Stomach (tissue), 19 donors: ENCODE measurements around the gene MYO1E. TPM values are rescaled to one million over a fixed set of nuclear protein-coding genes. Genes with fewer than 3 reads are reported as not detected.

Experiments used
- DNase-seq, 2 donors: peaks; one replicate each; pipeline versions ENCODE4 v3.0.0 to v3.0.0-alpha.2; 2013 to 2019
- H3K27ac ChIP-seq, 5 donors: fragments of 200-600 bp in 4 of 5; sonication (generic) in 4 of 5; one replicate each; pipeline ENCODE4 v1.5.1; 2013 to 2019; ENCODE audit warnings: mild to moderate bottlenecking in 1 of 5, moderate library complexity in 1 of 5
- H3K27me3 ChIP-seq, 3 donors: fragments of 200-600 bp; sonication (generic); one replicate each; pipeline ENCODE4 v1.5.1; 2017 to 2019; ENCODE audit warnings: mixed run types in 1 of 3
- H3K36me3 ChIP-seq, 4 donors: fragments of 200-600 bp; sonication (generic); 1 replicate in 3 of 4; 2 replicates in 1 of 4; pipeline ENCODE4 v1.5.1; 2016 to 2019
- H3K4me1 ChIP-seq, 4 donors: fragments of 200-600 bp; sonication (generic); one replicate each; pipeline ENCODE4 v1.5.1; 2016 to 2019
- H3K4me3 ChIP-seq, 4 donors: fragments of 200-600 bp; sonication (generic) in 3 of 4; one replicate each; pipeline ENCODE4 v1.5.1; 2016 to 2019; ENCODE audit warnings: mild to moderate bottlenecking in 1 of 4
- H3K9me3 ChIP-seq, 4 donors: fragments of 200-600 bp; sonication (generic); one replicate each; pipeline ENCODE4 v1.5.1; 2016 to 2019
- CTCF ChIP-seq, 7 experiments: fragments of 450-650 bp in 4 of 7; fragments of 200-600 bp in 3 of 7; sonication (generic) in 3 of 7; IDR thresholded peaks; one replicate each; pipeline ENCODE4 v1.5.1; 2016 to 2019; ENCODE audit warnings: antibody characterized with exemption in 7 of 7, control low read depth in 2 of 7, mild to moderate bottlenecking in 1 of 7
- EP300 ChIP-seq: sonication (generic); formaldehyde crosslinking; IDR thresholded peaks from one replicate; pipeline ENCODE4 v1.6.1; 2017; ENCODE audit warnings: antibody characterized with exemption
- POLR2A ChIP-seq, 4 donors: fragments of 450-650 bp; IDR thresholded peaks; one replicate each; pipeline ENCODE4 v1.6.1; 2016; ENCODE audit warnings: antibody characterized with exemption in 4 of 4, control low read depth in 2 of 4, mild to moderate bottlenecking in 1 of 4, moderate library complexity in 1 of 4
- POLR2AphosphoS5 ChIP-seq, 3 donors: sonication (generic); formaldehyde crosslinking; IDR thresholded peaks; one replicate each; pipeline ENCODE4 v1.6.1; 2016; ENCODE audit warnings: antibody characterized with exemption in 3 of 3
- WGBS, 5 donors: extraction: QIAGEN DNeasy Blood & Tissue Kit in 3 of 5; methylation state at CpG; one replicate each; pipeline versions ENCODE4 v1.1.5 to v1.1.7; 2013 to 2018; 5-methylcytosine and 5-hydroxymethylcytosine counted together
- intact Hi-C: fragments of 100-400 bp; cut with DNase I; formaldehyde crosslinking; loops from one replicate; pipeline ENCODE4 v1.15.1; 2023; ENCODE audit warnings: low total_unique reads
- long read RNA-seq, 10 donors: transcript quantifications; one replicate each; lab custom pipeline, GENCODE V29; 2026
- polyA plus RNA-seq, 3 donors: library from polyadenylated mRNA; stranded (reverse); fragments of 200-250 nt; gene quantifications; one replicate each; pipeline ENCODE4 v1.2.3, GENCODE V29; 2013
- total RNA-seq, 5 donors: library from RNA; depleted of rRNA; stranded (reverse); fragments of >200 nt; gene quantifications; one replicate each; pipeline versions ENCODE4 v1.1.0 to v1.2.3, GENCODE V29; 2014 to 2016
- donor health status: healthy with polysubstance abuse.
- donor health status: Bipolar disorder and iron deficiency.
- donor health status: healthy.

The MYO1E gene
- total RNA-seq (100 to 1,000 TPM in 2 of 5 donors, 10 to 100 TPM in 3; 33.5 to 380 (median 70.6) TPM), polyA plus RNA-seq (10 to 100 TPM; 15.1 to 25.0 (median 15.7) TPM)
- long read RNA-seq, donor 1, partial matches to known transcripts: 6 of 6 reads
- long read RNA-seq, donor 1, other reads (novel, unspliced or antisense): 0 of 6 reads
- long read RNA-seq, donor 2, partial matches to known transcripts: 8 of 8 reads
- long read RNA-seq, donor 2, other reads (novel, unspliced or antisense): 0 of 8 reads
- long read RNA-seq, donor 3, partial matches to known transcripts: 0 of 2 reads
- long read RNA-seq, donor 3, other reads (novel, unspliced or antisense): 0 of 2 reads
- long read RNA-seq, donor 4: 0 reads
- long read RNA-seq, donor 5: 0 reads
- long read RNA-seq, donor 6, full-length matches to known transcripts: 1 of 1 reads
- long read RNA-seq, donor 6, partial matches to known transcripts: 0 of 1 reads
- long read RNA-seq, donor 6, other reads (novel, unspliced or antisense): 0 of 1 reads
- long read RNA-seq, donor 7, full-length matches to known transcripts: 1 of 1 reads
- long read RNA-seq, donor 7, partial matches to known transcripts: 0 of 1 reads
- long read RNA-seq, donor 7, other reads (novel, unspliced or antisense): 0 of 1 reads
- long read RNA-seq, donor 8: 0 reads
- long read RNA-seq, donor 9, partial matches to known transcripts: 17 of 18 reads
- long read RNA-seq, donor 9, other reads (novel, unspliced or antisense): 0 of 18 reads
- long read RNA-seq, donor 10: 0 reads

- Histone ChIP-seq H3K27ac (peak within 1 kb of the TSS; percentile 89 to 99 (median 95)), H3K9me3 (no peaks in the 10 kb centered on the region), H3K4me3 (peak within 1 kb of the TSS; percentile 61 to 93 (median 83)), H3K27me3 (peaks cover 0 to 7% (median 0%) of the 10 kb centered on the region in 3 donors), H3K36me3 (no peaks in the 10 kb centered on the region), H3K4me1 (peaks cover 4 to 42% (median 26%) of the 10 kb centered on the region in 4 donors)
- TF ChIP-seq POLR2AphosphoS5 (IDR thresholded peaks at IDR 0.05): peak; percentile 87 to 98 (median 97)
- no peak for TF ChIP-seq EP300
- TF ChIP-seq POLR2A (IDR thresholded peaks at IDR 0.05): peak in 2 of 4 donors; percentile 78 to 89
- 0 to 1% (median 1%) methylated on average over 28 to 74 of the region's 74 CpGs for WGBS, 5 donors
- intact Hi-C loops: no loop called here
- peak; percentile 91 to 98 for DNase-seq
Observed at GRCh38 chr15:59372352-59373211, at the start of gene MYO1E. Gene MYO1E, minus strand, starts transcription at chr15:59372871. Its CDS starts 371 bp downstream, at chr15:59372500.

- Histone ChIP-seq H3K4me3 (no peak overlapping the region), H3K9me3 (no peaks in the 10 kb centered on the region), H3K36me3 (no peaks in the 10 kb centered on the region), H3K4me1 (no peaks in the 10 kb centered on the region), H3K27me3 (peaks cover 0 to 10% (median 0%) of the 10 kb centered on the region in 3 donors), H3K27ac (no peak overlapping the region)
- 24 to 45% (median 29%) methylated on average over 10 to 12 of the region's 16 CpGs for WGBS, 5 donors
- intact Hi-C loops: no loop called here
- TF ChIP-seq POLR2AphosphoS5 (IDR thresholded peaks at IDR 0.05) (no peak), POLR2A (IDR thresholded peaks at IDR 0.05) (no peak), CTCF (IDR thresholded peaks at IDR 0.05) (no peak), EP300 (no peak)
- DNase-seq: peak in 1 of 2 donors; percentile 64
Observed at GRCh38 chr15:59420986-59421618, 48.4 kb upstream of the MYO1E start.

GRCh38 chr15:59420108-59420507 lies 47.4 kb upstream of the MYO1E start:
- H3K27ac ChIP-seq: no peak overlapping the region
- peaks cover 0 to 10% (median 0%) of the 10 kb centered on the region in 3 donors for H3K27me3 ChIP-seq
- no peak for DNase-seq
- WGBS, 5 donors: 71 to 84% (median 75%) methylated on average over 3 of the region's 3 CpGs
- no peaks in the 10 kb centered on the region for H3K9me3 ChIP-seq
- no peaks in the 10 kb centered on the region for H3K36me3 ChIP-seq
- no peaks in the 10 kb centered on the region for H3K4me1 ChIP-seq
- H3K4me3 ChIP-seq: no peak overlapping the region
- no peak for TF ChIP-seq CTCF (IDR thresholded peaks at IDR 0.05)
- TF ChIP-seq EP300: no peak
- TF ChIP-seq POLR2A (IDR thresholded peaks at IDR 0.05): no peak
- no peak for TF ChIP-seq POLR2AphosphoS5 (IDR thresholded peaks at IDR 0.05)
- intact Hi-C loops: no loop called here

GRCh38 chr15:59419170-59419569 lies 46.5 kb upstream of the MYO1E start:
- intact Hi-C loops: no loop called here
- Histone ChIP-seq H3K27ac (no peak overlapping the region), H3K4me1 (no peaks in the 10 kb centered on the region), H3K36me3 (no peaks in the 10 kb centered on the region), H3K27me3 (peaks cover 0 to 10% (median 0%) of the 10 kb centered on the region in 3 donors), H3K9me3 (no peaks in the 10 kb centered on the region), H3K4me3 (no peak overlapping the region)
- no peak for DNase-seq
- 50 to 68% (median 65%) methylated on average over 1 of the region's 1 CpG for WGBS, 5 donors
- TF ChIP-seq POLR2A (IDR thresholded peaks at IDR 0.05): no peak
- no peak for TF ChIP-seq CTCF (IDR thresholded peaks at IDR 0.05)
- TF ChIP-seq POLR2AphosphoS5 (IDR thresholded peaks at IDR 0.05): no peak
- no peak for TF ChIP-seq EP300
